HEK293 (cell line): Measurements from ENCODE around the gene ZCWPW1.

Source experiments
- KLF9 ChIP-seq: fragments of 450-650 bp; formaldehyde crosslinking; IDR thresholded peaks from 2 replicates; pipeline ENCODE4 v1.5.1; 2016; ENCODE audit warnings: missing biosample characterization, missing genetic modification characterization, low read depth
- ZNF140 ChIP-seq: fragments of 450-650 bp; formaldehyde crosslinking; IDR thresholded peaks from 2 replicates; pipeline ENCODE4 v1.5.1; 2016; ENCODE audit warnings: missing biosample characterization, missing genetic modification characterization
- TF ChIP-seq, protein P1 (sequence below): fragments of 450-650 bp; formaldehyde crosslinking; IDR thresholded peaks from 2 replicates; pipeline ENCODE4 v1.5.1; 2016; ENCODE audit warnings: missing biosample characterization, missing genetic modification characterization

DNA sequence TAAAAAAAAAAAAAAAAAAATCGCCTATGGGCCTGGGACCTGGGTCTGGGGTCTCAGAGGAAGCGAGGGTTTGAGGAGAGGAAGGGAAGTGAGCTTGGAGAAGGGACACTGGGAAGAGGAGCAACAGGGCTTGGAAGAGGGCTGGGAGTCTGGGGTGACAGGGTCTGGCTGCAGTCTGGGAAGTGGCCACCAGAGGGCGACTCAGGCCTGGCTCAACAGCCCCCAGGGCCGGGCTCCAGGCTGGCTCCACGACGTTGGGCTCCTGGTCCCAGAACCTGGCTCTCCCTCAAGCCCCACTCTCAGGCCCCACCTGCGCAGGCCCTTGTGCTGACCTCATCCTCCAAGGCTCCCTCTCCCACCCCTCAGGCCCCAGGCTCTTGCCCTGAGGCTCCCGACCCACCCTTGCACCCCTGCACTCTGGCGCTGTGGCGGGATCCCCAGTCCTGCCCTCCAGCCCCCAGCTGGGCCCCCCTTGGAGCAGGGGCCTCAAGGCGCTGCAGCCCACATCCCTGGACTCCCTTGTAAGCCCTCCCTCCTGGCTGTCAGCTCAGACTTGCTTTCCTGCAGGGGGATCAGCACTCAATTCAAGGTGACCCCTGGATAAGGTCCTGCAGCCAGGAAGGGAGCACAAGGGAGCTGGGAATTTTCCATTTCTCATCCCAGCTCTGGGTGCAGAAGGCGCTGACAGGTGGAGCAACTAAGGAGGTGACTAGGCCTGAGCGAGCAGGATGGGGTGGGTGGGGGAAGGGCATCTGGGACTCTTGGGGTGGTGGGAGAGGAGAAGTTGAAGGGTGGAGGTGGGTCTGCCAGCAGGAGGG is 40.9 kb upstream of the ZCWPW1 start:
- TF ChIP-seq KLF9 (tag by site-specific recombination) (no peak), ZNF140 (tag by site-specific recombination) (no peak)
- TF ChIP-seq, protein P1, sequence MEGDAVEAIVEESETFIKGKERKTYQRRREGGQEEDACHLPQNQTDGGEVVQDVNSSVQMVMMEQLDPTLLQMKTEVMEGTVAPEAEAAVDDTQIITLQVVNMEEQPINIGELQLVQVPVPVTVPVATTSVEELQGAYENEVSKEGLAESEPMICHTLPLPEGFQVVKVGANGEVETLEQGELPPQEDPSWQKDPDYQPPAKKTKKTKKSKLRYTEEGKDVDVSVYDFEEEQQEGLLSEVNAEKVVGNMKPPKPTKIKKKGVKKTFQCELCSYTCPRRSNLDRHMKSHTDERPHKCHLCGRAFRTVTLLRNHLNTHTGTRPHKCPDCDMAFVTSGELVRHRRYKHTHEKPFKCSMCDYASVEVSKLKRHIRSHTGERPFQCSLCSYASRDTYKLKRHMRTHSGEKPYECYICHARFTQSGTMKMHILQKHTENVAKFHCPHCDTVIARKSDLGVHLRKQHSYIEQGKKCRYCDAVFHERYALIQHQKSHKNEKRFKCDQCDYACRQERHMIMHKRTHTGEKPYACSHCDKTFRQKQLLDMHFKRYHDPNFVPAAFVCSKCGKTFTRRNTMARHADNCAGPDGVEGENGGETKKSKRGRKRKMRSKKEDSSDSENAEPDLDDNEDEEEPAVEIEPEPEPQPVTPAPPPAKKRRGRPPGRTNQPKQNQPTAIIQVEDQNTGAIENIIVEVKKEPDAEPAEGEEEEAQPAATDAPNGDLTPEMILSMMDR (tag by site-specific recombination), result peak; percentile 93
